Activated CD4-positive, CD25-positive, alpha-beta regulatory T cell treated with anti-CD3 and anti-CD28 coated beads, Interleukin-2, amount 50 U/mL, for 24 hours (primary cell): ENCODE measurements around the gene NCAM1.

ENCODE experiments used
- ATAC-seq, 2 donors: fragments of 150-1000 bp; cut with Tn5 transposase; one replicate each; pipeline ENCODE4 v1.10.0; 2021; ENCODE audit warnings: mild to moderate bottlenecking in 1 of 2, moderate library complexity in 1 of 2

NCAM1 gene

DNA sequence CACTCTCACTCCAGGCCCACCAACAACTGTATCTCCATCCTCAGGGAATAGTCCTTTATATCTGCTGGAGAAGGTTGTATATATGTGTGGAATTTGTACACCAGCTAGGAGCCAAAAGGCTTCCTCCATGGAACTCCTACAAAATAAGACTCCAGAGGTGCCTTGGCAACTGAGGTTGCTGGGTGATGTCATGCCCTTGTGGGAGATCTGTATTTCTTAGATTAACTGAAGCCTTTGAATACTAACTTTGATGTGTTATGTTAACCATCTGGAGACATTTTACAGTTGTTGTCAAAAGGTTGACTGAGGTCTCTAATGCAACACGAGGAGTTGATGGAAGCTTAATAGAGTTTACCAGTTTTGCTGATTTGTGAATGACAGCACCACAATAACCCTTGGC lies 213.7 kb downstream of the NCAM1 start:
- no peak for ATAC-seq

GRCh38 chr11:113176599-113177360 lies 215.6 kb downstream of the NCAM1 start:
- no peak for ATAC-seq

GRCh38 chr11:113177671-113178070 lies 216.5 kb downstream of the NCAM1 start:
- ATAC-seq, result no peak

- no peak for ATAC-seq
Observed at GRCh38 chr11:113178381-113179070, 217.3 kb downstream of the NCAM1 start.

DNA sequence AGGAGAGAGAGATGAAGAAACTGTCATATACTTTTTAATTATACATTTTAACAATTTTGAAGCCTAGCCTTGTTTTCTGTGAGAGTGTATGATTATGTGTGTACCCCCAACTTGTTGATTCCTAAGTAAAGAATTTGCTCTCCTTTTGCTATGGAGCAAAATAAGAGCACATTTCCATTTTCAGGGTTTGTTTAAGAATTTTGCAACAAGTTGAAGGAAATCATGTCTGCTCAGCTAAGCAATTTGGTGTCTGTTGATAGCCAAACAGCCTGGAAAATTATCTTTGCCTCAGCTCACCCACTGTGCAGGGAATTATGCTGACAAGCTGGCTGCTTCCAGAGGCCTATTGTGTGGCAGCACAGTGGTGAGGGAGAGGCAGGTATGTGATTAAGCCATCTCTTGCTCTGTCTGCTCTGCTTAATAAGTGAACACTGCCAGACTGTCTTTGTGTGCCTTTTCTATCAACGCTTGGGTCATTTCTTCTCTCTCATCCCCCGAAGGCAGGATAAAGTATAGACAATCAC lies 218.0 kb downstream of the NCAM1 start:
- ATAC-seq, result no peak

DNA sequence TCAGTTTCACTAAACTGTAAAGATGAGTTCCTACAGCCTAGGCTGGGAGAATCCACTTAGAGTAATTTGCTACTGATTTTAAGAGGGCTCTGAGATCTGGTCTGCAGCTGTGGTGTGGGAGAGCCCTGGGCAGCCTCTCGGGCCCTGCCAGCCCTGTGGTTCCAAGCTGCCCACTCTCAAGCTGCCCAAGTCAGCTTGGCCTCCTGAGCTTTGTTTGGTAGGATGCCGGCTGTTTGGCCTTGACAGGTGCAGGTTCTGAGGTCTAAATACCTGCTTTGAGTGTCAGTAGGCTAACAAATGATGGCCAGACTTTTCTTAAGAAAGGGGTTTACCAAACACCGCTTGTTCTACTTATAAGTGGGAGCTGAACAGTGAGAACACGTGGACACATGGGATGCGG lies 219.9 kb downstream of the NCAM1 start:
- no peak for ATAC-seq

- no peak for ATAC-seq
Observed at GRCh38 chr11:113182288-113182687, 221.1 kb downstream of the NCAM1 start.

DNA sequence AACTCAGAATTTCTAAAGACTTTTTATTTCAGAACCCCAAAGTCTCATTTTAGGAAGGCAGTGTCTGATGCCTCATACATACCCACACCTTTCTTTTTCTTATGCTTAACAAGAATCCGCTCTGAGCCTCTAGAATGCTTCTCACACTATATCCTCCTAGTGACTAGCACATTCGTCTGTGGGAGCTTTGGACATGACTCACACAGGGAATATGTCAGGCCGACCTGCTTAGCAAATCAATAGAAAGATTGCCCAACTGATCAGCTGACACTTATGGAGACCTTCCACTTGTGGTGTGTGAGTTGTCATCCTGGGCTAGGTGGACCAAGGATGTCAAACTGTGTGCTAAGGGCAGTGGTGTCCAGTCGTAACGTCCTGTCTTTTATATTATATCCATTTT lies 223.3 kb downstream of the NCAM1 start:
- no peak for ATAC-seq

GRCh38 chr11:113188371-113188834 lies 227.2 kb downstream of the NCAM1 start:
- ATAC-seq, result no peak

GRCh38 chr11:113189909-113190667 lies 228.9 kb downstream of the NCAM1 start:
- peak in 1 of 2 donors; percentile 30 for ATAC-seq

DNA sequence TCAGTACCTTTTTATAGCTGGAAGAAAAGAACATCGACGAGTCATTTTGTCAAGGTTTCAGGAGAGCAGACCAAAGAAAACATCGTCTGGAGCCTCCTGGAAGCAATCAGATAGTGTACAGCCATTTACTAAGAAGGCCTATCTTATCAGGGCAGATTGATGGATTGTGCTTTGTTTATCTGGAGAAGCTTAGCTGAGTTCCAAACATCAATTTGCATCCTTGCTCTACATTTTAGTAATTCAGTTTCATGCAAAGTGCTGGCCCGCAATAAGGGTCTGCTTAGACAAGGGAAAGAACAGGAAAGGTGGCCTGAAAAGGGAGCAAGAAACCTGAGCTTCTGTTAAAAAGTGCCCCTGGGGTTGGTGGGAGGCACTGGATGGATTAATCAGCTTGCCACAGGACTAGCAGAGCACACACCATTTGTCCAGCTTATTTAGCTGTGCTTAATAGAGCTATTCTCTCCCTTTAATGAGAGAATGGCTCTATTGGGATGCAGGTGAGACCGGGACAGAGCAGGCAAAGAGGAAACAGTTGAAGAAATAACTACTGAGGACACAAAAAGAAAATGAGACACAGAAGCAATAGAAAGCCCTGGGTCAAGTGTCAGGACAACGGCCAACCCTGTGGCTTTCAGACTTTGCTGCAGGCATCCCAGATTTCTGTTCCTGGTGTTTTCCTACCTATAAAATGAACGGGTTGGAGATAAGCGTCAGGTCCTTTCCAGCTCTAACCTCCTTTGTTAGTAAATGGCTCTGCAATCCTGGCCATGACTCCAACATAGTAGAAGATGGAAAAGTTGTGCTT lies 231.1 kb downstream of the NCAM1 start:
- no peak for ATAC-seq

DNA sequence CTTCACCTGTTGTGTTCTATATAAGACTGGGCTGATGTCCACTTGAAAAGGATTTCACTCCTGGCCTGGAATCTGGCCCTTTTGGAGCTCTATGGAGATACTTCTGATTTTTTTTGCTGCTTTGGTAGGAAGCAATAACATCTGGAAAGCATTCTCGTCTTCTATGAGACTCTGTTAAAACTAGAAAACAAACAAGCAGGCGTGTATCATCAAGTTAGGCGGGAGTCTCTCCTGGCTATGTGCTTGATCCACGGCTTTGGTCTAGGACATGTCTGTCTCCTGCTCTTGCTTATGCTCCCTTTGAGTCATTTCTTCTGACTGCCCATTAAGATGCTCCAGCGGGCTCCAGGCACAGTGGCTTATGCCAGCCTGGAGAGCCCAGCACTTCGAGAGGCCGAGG lies 231.8 kb downstream of the NCAM1 start:
- ATAC-seq, result no peak

DNA sequence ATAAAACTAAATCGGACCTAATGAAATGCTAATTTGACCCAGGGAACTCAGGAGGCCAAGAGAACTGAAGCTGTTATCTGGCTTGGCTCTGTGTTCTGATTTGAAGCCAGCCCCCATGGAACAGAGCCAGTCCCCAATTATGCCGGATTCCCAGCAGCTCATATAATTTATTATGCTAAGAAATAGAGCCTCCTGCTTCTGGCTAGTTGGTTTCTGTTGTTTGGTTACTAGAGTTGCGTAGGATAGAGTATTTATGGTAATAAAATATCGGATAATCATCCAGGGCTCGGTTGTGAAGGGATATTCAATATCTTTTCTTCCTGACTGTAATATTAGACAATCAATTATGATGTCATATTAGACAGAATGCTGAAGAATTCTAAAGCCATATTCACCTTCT lies 232.7 kb downstream of the NCAM1 start:
- ATAC-seq, result no peak

- ATAC-seq, result no peak
Observed at GRCh38 chr11:113195728-113196127, 234.5 kb downstream of the NCAM1 start.

- no peak for ATAC-seq
Observed at GRCh38 chr11:113197446-113197845, 236.2 kb downstream of the NCAM1 start.

DNA sequence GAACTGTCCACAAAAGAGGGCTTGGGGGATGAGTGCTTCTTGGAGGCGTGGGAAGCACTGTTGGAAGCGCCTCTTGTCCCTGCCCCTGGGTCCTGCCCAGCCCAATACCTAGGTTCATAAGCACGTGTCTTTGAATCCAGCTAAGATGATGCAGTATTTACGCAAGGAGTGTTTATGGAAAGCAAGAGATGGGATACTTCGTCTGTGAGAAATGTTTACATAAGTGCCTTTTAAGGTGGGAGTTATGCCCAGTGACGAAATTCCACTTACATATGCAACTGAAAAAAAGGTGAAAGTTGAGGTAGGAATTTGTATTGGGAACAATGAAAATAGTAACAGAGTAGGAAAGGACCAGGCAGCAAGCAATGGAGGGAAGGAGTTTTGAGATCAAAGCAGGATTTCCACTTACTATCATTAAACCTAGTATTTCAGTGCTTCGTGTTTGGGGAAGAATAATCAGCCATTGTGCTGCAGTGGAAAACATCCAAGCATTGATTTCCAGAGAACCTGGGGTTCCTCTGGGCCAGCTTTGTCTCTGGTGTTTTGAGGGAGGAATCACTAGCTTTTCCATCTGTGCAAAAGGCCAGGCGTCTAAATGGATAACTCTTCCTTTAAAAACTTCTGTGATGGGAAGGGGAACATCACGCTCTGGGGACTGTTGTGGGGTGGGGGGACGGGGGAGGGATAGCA lies 237.9 kb downstream of the NCAM1 start:
- ATAC-seq, result no peak

DNA sequence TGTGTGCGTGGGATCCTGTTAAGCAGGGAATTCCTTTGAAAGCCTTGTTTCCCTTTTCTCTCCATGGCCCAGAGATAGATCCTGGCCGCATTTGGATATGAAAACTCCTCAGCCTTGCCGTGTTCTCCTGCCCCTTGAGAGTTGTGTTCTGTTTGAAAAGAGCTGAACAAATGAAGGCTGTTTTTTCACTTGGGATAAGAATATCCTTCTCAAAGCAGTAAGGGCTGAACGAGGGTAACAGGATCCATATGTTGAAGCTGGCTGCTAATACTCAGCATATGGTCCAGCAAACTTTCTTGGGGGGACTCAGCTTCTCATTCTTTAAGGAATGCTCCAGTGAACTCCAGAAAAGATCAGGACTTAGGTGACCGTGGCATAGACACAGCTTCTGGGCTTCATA lies 238.6 kb downstream of the NCAM1 start:
- no peak for ATAC-seq

GRCh38 chr11:113201054-113201818 lies 240.0 kb downstream of the NCAM1 start:
- no peak for ATAC-seq

- ATAC-seq, result no peak
Observed at GRCh38 chr11:113202431-113202830, 241.2 kb downstream of the NCAM1 start.

- no peak for ATAC-seq
Observed at GRCh38 chr11:113203141-113203753, 242.0 kb downstream of the NCAM1 start.

DNA sequence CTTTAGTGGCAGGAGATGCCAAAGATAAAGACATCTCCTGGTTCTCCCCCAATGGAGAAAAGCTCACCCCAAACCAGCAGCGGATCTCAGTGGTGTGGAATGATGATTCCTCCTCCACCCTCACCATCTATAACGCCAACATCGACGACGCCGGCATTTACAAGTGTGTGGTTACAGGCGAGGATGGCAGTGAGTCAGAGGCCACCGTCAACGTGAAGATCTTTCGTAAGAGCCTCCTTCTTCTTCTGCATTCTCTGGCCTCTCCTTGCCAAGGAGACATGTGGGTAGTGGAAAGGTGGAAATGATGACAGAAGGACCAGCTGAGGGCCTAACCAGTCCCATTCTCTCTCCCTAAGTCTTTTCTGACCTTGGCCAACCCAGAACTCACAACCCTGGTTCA lies 243.1 kb downstream of the NCAM1 start:
- ATAC-seq, result no peak
